GF-D8 (cell line): ENCODE measurements around the gene ARHGAP26.

Experiments
- DNase-seq: peaks from one replicate; lab custom pipeline; 2025; lab: John Stamatoyannopoulos, UW

The ARHGAP26 gene

GRCh38 chr5:142831009-142831383 is 60.8 kb downstream of the ARHGAP26 start:
- DNase-seq = no peak

GRCh38 chr5:142832263-142832662 is 62.1 kb downstream of the ARHGAP26 start:
- no peak for DNase-seq

- DNase-seq = no peak
These were observed 63.6 kb downstream of the ARHGAP26 start for GRCh38 chr5:142833517-142834449.

DNA sequence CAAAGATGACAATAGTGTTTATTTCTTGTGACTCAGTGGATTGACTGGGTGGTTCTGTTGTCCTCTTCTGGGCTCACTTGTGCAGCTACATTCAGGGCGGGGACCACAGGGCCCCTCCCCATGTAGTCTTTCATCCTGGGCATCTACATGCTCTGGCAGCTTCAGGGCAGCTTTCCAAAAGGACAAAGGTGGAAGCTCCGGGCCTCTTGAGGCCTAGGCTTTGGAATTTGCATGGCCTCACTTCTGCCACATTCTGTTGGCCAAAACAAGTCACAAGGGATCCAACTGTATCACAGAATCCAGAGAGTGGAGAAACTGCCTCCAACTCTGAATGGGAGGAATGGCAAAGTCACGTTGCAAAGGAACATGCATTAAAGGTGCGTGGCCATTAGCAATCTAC is 64.3 kb downstream of the ARHGAP26 start:
- no peak for DNase-seq

DNA sequence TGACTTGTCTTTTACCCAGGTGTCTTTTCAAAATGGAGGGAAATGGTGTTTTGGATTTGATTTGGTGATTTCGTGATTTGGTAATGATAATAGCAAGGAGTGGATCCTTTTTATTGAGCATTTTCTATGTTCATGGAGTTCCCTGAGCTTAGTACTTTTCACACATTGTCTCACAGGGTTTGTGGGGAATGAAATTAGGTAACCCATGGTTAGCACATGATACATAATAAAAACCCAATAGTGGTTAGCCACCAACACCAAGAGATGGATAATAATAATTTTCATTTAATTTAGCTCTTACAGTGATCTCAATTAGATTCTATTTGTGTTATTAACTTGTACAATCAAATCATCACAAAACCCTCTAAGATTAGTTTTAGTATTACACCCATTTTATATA is 65.4 kb downstream of the ARHGAP26 start:
- no peak for DNase-seq

DNA sequence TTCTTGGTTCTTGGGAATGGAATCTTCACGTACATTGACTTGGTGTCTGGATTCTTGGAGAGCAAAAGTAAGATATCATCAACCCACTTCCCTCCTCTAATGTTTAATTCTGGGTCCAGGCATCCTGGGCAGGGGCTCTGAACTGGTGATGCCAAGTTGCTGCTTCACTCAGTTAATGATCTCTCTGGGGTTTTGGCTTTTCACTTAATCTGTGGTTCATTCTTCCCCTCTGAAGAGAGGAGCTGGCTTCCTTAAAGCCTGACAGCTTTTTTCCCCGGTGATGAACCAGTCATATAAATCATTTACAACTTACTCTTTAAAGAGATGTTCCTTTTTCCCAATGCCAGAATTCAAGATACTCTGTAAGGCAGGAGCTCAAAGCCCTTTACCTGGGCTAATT is 65.9 kb downstream of the ARHGAP26 start:
- no peak for DNase-seq

DNA sequence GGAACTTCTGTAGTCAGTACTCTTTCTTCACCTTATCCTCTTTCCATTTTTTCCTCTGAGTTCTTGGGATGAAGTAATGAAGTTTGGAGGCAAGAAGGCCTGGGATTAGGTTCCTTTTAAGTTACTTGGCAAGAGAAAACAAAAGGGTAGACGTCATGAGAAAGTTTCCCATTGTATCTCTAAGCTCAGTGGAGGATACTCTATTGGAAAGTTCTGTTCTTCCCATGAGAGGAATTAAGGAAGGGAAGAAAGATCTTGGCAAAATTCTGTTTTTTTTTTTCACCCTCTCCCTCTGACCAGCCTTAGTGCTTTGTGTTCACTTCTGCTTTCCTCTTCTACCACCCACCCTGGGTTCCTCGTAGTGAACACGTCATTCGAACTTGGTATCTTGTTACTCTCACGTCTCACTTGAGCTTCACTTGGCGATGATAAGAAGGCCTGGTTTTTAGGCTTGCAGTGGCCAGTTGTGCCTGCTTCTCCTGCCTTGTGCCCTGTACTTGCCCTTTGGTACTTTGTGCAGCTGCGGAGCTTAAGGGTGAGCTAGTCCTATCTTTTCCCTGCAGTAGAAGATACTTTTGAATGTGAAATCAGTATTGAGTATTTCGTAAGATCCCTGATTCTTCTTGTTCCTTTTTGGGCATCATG is 67.0 kb downstream of the ARHGAP26 start:
- DNase-seq = no peak

DNA sequence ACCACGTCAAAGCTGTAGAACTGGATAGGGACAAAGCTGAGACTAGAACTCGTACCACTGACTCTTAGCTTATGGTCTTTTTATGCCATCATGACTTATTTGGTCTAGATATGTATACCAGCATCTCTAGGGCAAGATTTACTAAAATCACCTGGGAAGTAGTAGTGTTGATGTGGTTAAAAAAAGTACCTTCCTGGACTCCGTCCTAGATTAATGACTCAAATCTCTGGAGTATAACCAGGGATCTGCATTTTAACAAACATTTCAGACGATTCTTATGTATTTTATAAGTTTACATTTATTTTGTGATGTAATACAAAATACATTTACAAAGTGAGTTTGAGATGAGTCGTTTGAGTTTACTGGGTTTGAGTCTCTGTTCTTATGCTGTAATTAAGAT is 68.7 kb downstream of the ARHGAP26 start:
- no peak for DNase-seq

DNA sequence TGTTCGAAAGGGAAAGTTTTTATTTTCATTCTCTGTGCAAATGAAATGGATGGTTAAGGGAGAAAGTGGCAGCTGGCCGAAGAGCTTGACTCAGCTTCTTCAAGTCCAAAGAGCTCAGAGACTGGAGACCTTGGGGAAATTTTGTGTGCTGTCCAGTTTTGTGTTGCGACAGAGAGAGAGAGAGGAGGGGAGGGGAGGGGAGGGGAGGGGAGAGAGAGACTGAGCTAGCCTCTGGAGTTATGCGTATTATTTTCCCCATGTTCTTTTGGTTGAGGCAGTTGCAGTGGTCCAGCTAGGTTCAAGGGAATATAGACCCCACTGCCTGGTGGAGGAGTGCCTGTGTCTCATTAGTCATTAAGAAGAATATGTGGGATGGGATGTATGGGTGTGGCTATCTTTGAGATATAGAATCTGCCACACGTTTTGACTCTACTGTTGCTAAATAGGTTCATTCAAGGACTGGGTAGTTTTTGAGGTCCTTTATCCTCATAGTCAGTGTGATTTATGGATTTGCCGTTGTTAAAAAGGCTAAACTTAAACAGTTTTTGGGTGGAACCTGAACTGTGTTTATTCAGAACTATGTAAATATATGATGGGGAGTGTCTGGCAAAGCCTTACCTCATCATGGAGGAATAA is 69.7 kb downstream of the ARHGAP26 start:
- DNase-seq = no peak

GRCh38 chr5:142840575-142840974 is 70.4 kb downstream of the ARHGAP26 start:
- no peak for DNase-seq

GRCh38 chr5:142841511-142842265 is 71.5 kb downstream of the ARHGAP26 start:
- DNase-seq = no peak

DNA sequence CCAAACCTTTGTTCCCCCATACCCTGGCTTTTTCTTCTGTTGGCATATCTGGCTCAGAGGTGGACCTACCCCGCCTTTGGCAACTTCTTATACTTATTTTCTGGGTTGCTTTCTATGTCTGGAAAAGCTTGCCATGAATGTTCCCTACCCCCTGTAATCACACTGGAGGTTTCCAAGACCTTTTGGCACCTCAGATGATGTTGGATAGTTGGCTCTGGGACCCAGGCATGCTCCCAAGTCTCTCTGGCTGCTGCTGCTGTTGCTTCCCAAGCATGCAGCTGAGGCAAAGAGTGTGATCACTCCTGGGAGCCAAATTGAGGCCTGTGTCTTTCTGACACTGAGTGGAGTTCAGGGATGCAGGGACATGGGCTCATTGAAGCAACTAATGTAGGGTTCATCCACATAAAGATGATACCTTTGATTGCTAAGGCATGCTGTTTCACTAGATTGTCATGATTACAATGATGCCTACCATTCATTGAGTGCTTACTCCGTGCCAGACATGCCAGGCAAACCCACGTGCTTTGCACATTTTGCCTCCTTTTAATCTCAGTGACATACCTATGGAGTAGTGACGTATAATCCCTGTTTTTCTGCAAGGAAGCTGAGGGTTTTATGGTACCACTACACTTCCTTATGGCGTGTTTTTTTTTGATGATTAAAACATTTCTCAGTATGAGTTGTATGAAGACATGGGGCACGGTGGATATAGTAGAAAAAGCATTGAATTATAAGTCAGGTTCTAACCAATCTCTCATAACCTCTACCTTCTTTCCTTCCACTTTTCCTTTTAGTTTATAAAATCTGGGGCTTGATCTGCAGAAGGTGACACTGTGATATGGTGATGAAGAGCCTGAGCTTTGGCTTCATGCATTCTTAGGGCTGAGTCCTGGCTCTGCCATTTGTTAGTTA is 73.1 kb downstream of the ARHGAP26 start:
- DNase-seq = no peak

- no peak for DNase-seq
These were observed 74.7 kb downstream of the ARHGAP26 start for GRCh38 chr5:142844866-142845265.

DNA sequence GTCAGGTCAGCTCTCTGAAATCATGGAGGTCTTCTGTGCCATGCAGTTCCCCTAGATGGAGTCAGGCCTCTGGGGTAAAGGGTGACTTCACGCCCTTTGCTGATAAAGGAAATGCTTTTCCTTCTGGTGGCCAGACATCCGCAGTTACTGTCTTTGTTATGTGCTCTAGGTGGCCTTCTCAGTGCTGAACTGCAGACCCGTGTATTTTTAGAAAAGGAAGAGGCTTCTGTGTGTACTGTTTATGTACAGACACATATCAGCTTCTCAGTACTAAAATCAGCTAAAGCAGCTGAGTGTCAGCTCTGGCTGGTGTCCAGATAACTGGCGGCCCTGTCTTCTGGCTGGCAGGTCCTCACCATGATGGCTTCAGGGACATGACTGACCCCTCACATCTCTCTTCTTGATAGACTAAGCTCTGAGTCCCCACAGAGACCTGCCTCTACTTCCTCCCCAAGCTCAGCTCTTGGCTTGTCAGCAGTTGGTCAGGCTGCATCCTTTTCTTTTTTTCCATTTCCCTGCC is 75.3 kb downstream of the ARHGAP26 start:
- no peak for DNase-seq

- no peak for DNase-seq
These were observed 75.8 kb downstream of the ARHGAP26 start for GRCh38 chr5:142845954-142846398.

- peak; percentile 51 for DNase-seq
These were observed 76.2 kb downstream of the ARHGAP26 start for GRCh38 chr5:142846406-142846805.

- DNase-seq = no peak
These were observed 78.0 kb downstream of the ARHGAP26 start for GRCh38 chr5:142847898-142848790.

- no peak for DNase-seq
These were observed 79.3 kb downstream of the ARHGAP26 start for GRCh38 chr5:142849466-142849865.

GRCh38 chr5:142849880-142850279 is 79.7 kb downstream of the ARHGAP26 start:
- DNase-seq = no peak

- DNase-seq = no peak
These were observed 81.6 kb downstream of the ARHGAP26 start for GRCh38 chr5:142851731-142852130.
